ENCODE results near the gene ATOSA.

Gene ATOSA

DNA sequence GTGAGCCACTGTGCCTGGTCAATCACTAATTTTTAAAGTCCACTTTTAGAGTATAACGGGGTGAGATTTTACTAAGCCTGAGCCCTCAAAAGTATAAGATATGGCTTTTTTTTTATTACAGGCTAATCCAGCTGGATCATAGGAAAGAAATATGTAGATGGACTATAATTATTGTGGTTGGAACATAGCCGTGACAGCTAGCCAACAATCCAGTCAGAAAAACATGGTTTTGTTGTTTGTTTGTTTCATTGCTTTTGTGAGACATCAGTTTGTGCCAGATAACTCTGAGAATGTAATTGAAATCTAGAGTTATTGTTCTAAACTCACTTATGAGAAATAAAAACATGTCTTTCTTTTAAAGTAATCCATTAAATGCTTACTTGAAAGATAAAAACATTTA is 37.3 kb upstream of the ATOSA start:
- H3K4me3 ChIP-seq (ENCODE audit: low read length), result no peak overlapping the region
- no peak for DNase-seq (ENCODE audit: low read depth)
- TF ChIP-seq, protein P1, sequence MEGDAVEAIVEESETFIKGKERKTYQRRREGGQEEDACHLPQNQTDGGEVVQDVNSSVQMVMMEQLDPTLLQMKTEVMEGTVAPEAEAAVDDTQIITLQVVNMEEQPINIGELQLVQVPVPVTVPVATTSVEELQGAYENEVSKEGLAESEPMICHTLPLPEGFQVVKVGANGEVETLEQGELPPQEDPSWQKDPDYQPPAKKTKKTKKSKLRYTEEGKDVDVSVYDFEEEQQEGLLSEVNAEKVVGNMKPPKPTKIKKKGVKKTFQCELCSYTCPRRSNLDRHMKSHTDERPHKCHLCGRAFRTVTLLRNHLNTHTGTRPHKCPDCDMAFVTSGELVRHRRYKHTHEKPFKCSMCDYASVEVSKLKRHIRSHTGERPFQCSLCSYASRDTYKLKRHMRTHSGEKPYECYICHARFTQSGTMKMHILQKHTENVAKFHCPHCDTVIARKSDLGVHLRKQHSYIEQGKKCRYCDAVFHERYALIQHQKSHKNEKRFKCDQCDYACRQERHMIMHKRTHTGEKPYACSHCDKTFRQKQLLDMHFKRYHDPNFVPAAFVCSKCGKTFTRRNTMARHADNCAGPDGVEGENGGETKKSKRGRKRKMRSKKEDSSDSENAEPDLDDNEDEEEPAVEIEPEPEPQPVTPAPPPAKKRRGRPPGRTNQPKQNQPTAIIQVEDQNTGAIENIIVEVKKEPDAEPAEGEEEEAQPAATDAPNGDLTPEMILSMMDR (conservative IDR thresholded peaks at IDR 0.05; ENCODE audit: low read depth, low read length), result no peak

DNA sequence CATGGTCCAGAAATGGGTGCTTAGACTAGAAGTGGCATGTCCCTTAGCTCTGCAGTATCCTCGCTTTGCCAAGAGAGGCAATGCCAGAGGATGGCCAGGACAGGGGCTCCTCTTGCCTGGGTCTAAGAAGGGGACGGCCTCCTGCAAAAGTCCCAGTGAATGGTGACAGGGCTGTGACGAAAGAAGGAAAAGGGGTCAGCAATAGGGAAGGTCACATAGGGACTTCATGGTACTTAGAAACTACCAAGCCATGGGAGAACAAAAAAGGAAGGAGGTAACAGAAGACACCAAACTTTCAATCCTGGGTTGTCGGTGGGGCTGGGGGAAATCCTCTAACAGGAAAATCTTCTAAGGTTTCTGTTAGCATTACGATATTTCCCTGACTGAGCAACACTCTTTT is 36.2 kb upstream of the ATOSA start:
- no peak for DNase-seq (ENCODE audit: low read depth)

DNA sequence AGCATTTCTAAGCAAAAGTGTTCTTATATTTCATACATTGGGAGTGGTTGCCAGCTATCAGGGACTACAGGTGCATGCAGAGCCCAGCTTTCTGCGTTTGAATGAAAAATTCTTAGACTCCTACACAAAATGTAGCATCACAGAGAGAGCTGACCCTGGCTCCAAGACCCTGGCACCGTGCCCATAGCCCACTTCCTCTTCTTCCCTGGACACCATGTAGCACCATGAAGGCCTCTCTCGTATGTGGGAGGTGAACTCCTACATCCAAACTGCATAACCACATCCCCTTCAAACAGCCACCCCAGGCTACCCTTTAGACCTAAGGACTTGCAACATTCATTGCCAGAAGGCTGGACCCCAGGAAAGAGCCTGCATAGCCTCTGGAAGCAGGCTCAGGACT is 35.8 kb upstream of the ATOSA start:
- H3K4me3 ChIP-seq (ENCODE audit: low read length), result no peak overlapping the region
- TF ChIP-seq, protein P1 (conservative IDR thresholded peaks at IDR 0.05; ENCODE audit: low read depth, low read length), result no peak
- no peak for DNase-seq (ENCODE audit: low read depth)

More for the DNA sequence above, 36.2 kb upstream of the ATOSA start:
- H3K4me3 ChIP-seq (ENCODE audit: low read length), result no peak overlapping the region
- TF ChIP-seq, protein P1 (conservative IDR thresholded peaks at IDR 0.05; ENCODE audit: low read depth, low read length), result no peak

DNA sequence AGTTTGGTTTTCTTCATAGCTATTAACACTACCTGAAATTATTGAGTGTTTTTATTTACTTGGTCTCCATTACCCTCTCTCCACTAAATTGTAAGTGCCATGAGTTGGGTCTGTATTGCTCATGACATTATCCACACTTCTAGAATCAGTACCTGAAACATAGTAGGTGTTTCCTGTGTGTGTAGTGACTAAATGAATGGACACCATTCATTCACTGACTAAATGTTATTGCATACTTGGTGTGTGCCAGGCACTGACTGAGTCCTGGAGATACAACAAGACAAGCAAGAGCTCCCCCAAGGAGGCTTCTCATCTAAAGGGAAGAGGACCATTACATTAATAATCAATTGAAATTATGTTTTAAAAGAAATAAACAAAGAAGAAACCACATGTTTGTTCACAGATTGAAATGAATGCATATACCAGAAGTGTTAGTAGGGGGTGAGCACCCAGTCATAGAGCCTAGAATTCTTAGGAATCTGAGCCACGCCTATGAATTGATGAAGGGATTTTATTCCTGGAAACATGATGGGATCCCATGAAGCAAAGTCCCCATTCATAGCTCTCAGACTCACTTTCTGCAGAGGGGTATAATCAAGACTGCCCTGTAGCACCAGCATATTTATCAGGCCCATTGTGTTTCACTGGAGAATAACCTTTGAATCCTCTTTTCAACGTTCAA is 31.7 kb upstream of the ATOSA start:
- no peak overlapping the region for H3K4me3 ChIP-seq (ENCODE audit: low read length)
- TF ChIP-seq, protein P1 (conservative IDR thresholded peaks at IDR 0.05; ENCODE audit: low read depth, low read length), result no peak
- no peak for DNase-seq (ENCODE audit: low read depth)

DNA sequence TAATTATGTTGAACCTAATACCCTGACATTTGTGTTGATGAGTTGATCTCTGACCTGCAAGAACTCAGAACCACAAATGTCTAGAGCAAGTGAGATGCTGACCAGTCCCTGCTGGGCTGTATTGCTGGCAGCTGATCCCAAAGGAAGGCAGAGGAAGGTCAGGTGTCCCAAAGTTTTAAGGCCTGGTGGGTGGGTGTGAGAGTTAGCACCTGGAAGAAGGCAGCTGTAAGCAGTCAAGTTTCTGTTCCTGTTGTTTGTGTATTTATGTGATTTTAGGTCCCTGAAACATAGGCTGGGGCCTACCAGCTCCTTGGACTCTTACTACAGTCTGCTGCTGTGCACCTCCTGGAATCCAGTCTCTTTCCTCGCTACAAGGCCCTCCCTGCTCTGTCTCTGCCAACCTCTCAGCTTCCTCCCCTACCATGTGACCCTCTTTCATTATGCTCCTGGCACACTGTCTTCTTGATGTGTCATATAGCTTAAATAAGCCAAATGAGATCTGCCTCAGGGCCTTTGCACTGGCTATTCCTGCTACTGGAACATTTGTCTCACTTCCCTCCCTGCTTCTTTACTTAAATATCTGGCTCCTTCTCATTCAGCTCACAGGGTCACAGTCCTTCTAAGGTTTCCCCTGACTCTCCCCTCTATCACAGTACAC is 31.0 kb upstream of the ATOSA start:
- TF ChIP-seq, protein P1 (conservative IDR thresholded peaks at IDR 0.05; ENCODE audit: low read depth, low read length), result no peak
- no peak overlapping the region for H3K4me3 ChIP-seq (ENCODE audit: low read length)
- DNase-seq (ENCODE audit: low read depth), result no peak

DNA sequence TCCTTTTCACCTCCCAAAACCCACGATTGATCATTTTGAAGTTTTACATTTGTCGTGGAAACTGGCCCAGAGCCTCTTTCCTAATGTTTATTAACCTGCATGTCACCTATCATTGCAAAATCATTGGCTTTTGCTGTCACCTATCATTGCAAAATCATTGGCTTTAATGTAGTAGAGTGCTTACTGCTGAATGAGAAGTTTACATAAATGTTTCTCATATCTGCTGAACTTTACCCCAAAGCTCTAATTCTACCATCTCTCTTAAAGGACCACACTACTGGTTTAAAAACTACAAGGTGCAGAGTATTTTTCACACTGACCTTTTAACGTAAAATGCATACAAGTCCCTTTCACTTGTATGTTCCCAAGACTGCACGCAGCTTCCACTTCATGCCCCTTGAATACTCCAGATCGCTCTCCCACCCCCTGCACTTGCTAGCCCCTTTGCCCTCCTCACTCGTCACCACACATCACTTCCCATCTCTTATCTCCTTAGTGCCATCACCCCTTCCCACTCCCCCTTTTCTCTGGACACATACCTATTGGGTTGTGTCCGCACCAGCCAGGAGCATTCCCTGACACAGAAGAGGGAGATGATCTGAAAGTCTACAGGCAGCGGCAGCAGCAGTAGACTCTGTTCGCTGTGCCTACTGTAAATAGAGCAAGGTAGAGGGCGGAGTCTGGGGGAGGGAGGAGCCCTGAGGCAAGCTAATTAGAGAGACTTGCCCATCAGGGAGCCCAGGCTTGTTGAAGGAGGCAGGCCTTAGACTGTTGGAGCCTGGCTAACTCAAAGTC is 30.2 kb upstream of the ATOSA start:
- TF ChIP-seq, protein P1 (conservative IDR thresholded peaks at IDR 0.05; ENCODE audit: low read depth, low read length), result no peak
- DNase-seq (ENCODE audit: low read depth), result no peak
- no peak overlapping the region for H3K4me3 ChIP-seq (ENCODE audit: low read length)
